NB4 (cell line): ENCODE measurements around the gene ADCY1.

ENCODE experiments used
- DNase-seq: peaks from one replicate; pipeline ENCODE4 v3.0.0; 2010; ENCODE audit warnings: low read depth
- H3K4me3 ChIP-seq: one replicate; pipeline ENCODE4 v1.5.1; 2011; ENCODE audit warnings: mild to moderate bottlenecking, low read depth, low read length, moderate library complexity
- CTCF ChIP-seq: IDR thresholded peaks from one replicate; pipeline ENCODE4 v1.5.1; 2012; ENCODE audit warnings: low read depth, low read length
- MAX ChIP-seq: IDR thresholded peaks from 2 replicates; pipeline ENCODE4 v1.6.1; 2011; ENCODE audit warnings: low read depth, low read length
- MYC ChIP-seq: IDR thresholded peaks from 2 replicates; pipeline ENCODE4 v1.6.1; 2011; ENCODE audit warnings: low read depth, low read length
- POLR2A ChIP-seq: IDR thresholded peaks from 2 replicates; pipeline ENCODE4 v1.6.1; 2011; ENCODE audit warnings: mild to moderate bottlenecking; ENCODE audit not compliant: insufficient read length; ENCODE audit errors: extremely low read depth

The ADCY1 gene

DNA sequence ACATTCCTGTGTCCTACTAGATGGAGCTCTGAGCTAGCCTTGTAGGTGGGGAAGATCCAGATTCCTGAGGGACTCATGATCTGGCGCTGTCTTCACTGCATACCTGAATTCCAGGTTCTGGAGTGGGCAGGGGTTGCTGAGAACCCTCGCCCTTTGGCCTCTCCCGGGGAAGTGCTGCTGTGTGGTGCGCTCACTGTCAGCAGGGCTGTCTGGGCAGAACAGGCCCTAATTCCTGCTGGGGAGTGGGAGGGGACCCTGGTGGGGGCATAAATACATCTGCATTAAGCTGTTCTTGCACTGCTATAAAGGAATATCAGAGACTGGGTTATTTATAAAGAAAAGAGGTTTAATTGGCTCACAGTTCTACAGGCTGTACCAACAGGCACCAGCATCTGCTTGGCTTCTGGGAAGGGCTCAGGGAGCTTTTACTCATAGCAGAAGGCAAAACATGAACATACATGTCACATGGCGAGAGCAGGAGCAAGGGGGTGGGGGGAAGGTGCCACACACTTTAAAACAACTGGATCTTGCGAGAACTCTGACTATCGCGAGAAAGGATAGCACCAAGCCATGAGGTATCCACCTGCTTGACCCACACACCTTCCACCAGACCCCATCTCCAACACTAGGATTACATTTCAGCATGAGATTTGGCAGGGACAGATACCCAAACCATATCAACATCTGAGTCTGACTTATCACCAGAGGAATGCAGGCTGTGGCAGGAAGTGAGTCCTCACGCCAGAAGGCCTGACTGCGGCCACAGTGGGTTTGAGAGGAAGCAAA is 115.0 kb downstream of the ADCY1 start:
- no peak overlapping the region for H3K4me3 ChIP-seq
- DNase-seq = no peak
- TF ChIP-seq MAX (no peak), MYC (no peak), CTCF (no peak), POLR2A (no peak)

GRCh38 chr7:45689797-45690761 is 115.9 kb downstream of the ADCY1 start:
- no peak for DNase-seq
- no peak for TF ChIP-seq CTCF
- no peak for TF ChIP-seq POLR2A
- no peak for TF ChIP-seq MAX
- no peak for TF ChIP-seq MYC
- H3K4me3 ChIP-seq = no peak overlapping the region

DNA sequence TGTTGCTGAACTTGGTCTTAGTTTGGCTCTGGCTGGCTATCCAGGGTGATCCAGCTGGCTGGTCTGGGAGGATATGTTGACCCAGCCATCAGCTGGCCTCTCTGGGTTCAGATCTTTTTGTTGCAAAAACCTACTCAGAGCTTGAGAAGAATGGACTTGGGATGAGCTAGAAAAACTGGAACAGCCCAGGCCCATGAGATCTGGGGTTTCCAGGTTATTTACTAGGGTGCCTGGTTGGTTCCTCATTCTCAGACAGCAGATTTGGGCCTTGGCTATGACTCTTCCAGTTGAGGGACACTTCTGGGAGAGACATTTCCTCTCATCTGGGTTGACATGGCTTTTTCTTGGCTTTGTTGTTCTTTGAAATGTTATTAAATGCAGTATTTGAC is 116.6 kb downstream of the ADCY1 start:
- no peak overlapping the region for H3K4me3 ChIP-seq
- no peak for DNase-seq

GRCh38 chr7:45691155-45691656 is 117.0 kb downstream of the ADCY1 start:
- no peak overlapping the region for H3K4me3 ChIP-seq
- no peak for TF ChIP-seq MAX
- no peak for TF ChIP-seq MYC
- TF ChIP-seq CTCF = no peak
- TF ChIP-seq POLR2A = no peak
- no peak for DNase-seq

More for the DNA sequence above, 116.6 kb downstream of the ADCY1 start:
- TF ChIP-seq MYC (no peak), MAX (no peak), CTCF (no peak), POLR2A (no peak)

DNA sequence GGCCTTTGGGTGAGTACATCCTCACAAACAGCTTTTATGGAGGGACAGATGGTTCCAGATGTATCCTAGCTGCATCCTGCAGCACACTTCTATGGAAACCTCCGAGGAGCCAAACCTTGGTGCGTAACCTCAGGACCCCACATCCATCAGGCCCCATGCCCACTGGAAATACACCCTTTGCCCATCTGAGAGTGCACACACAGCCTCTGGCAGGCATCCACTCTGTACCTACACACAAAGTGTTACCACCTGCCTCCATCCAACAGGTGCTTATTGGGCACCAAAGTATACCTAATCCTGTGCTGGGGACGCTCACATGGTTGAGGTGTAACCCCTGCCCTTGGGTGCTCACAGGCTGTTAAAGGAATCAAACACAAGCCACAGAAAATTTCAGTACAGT is 117.9 kb downstream of the ADCY1 start:
- no peak for DNase-seq
- no peak overlapping the region for H3K4me3 ChIP-seq
- no peak for TF ChIP-seq CTCF
- TF ChIP-seq POLR2A = no peak
- TF ChIP-seq MAX = no peak
- no peak for TF ChIP-seq MYC
